Esophagus (tissue), 2 donors: ENCODE measurements around the gene MYT1. TPM values are rescaled to one million over a fixed set of nuclear protein-coding genes. Genes with fewer than 3 reads are reported as not detected.

ENCODE experiments used
- H3K27ac ChIP-seq, 2 donors: one replicate each; pipeline ENCODE4 v1.5.1; 2013; ENCODE audit warnings: low read depth in 2 of 2, mild to moderate bottlenecking in 2 of 2, inconsistent platforms in 1 of 2, low read length in 1 of 2, moderate library complexity in 1 of 2
- H3K27me3 ChIP-seq, 2 donors: one replicate each; pipeline ENCODE4 v1.6.1; 2013; ENCODE audit warnings: low read length in 2 of 2, control low read depth in 1 of 2, mild to moderate bottlenecking in 1 of 2; ENCODE audit not compliant: insufficient read depth in 2 of 2, control insufficient read depth in 1 of 2
- H3K36me3 ChIP-seq, 2 donors: one replicate each; pipeline ENCODE4 v1.6.1; 2013; ENCODE audit warnings: low read length in 1 of 2; ENCODE audit not compliant: control insufficient read depth in 2 of 2, insufficient read depth in 2 of 2
- H3K4me1 ChIP-seq, 2 donors: one replicate each; pipeline ENCODE4 v1.6.1; 2013; ENCODE audit warnings: low read length in 1 of 2; ENCODE audit not compliant: control insufficient read depth in 2 of 2, insufficient read depth in 2 of 2
- H3K4me3 ChIP-seq, 2 donors: one replicate each; pipeline ENCODE4 v1.5.1; 2013; ENCODE audit warnings: low read length in 2 of 2, mild to moderate bottlenecking in 2 of 2, low read depth in 1 of 2, moderate library complexity in 1 of 2
- H3K9me3 ChIP-seq, 2 donors: one replicate each; pipeline ENCODE4 v1.6.1; 2013; ENCODE audit warnings: mild to moderate bottlenecking in 2 of 2, low read depth in 1 of 2, low read length in 1 of 2, moderate library complexity in 1 of 2; ENCODE audit not compliant: control insufficient read depth in 2 of 2, insufficient read depth in 1 of 2
- WGBS, 2 donors: extraction: QIAGEN DNeasy Blood & Tissue Kit; methylation state at CpG; one replicate each; pipeline ENCODE4 v1.1.7; 2013; 5-methylcytosine and 5-hydroxymethylcytosine counted together
- polyA plus RNA-seq, 2 donors: library from polyadenylated mRNA; stranded (reverse); fragments of 200-250 nt; gene quantifications; one replicate each; pipeline ENCODE4 v1.2.3, GENCODE V29; 2013
- donor health status: healthy with polysubstance abuse.
- donor health status: Bipolar disorder and iron deficiency.

MYT1 gene
- polyA plus RNA-seq, 2 donors, result not detected

DNA sequence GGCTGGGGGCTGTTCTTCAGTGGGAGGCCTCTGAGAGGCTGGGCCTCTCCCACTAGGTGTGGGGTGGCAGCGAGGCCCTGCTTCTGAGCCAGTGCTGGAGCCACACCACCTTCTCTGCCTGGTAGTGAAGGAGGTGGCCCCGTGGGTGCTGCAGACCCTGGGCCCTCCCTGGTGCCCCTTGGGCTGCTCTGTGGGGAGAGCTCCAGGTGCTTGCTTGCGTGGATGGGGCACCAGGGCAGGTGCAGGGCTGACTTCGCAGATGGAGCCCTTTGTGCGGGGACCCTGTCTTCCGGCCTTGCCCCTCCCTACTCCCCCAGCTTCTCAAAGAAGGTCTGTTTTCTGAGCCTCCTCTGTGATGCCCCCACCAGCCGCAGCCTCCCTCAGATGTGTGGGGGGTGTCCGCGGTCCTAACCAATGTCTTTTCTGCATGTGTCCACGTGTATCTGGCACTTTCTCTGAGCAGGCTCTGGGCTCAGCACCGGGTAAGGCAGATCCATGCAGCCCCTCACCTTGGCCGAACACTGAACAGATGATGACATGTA is 17.2 kb upstream of the MYT1 start:
- H3K27me3 ChIP-seq, result no peaks in the 10 kb centered on the region
- no peak overlapping the region for H3K27ac ChIP-seq
- H3K36me3 ChIP-seq, result no peaks in the 10 kb centered on the region
- H3K4me1 ChIP-seq, result peaks cover 0 to 3% of the 10 kb centered on the region in 2 donors
- H3K4me3 ChIP-seq, result no peak overlapping the region
- 79 to 89% methylated on average over 11 to 12 of the region's 12 CpGs for WGBS, 2 donors
- peaks cover 5 to 25% of the 10 kb centered on the region in 2 donors for H3K9me3 ChIP-seq

DNA sequence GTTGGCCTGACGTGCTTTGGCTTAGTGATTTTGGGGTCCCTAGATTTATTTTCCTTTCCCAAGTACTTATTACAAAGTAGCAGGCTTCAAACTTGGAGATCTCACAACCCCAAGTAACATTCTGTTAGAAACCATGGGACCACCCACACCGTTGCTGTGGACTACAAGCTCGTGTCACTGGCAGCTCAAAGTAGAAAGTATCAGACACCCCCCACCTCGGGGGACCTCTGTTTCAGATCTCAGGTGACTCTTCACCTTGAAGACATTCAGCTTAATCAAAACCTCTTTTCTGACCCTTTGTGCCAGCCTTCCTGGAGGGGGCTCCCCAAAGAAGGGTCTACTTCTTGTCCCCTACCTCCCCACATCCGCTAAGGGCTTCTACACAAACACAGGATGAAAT is 15.7 kb upstream of the MYT1 start:
- H3K36me3 ChIP-seq, result no peaks in the 10 kb centered on the region
- H3K4me3 ChIP-seq, result no peak overlapping the region
- H3K27me3 ChIP-seq, result no peaks in the 10 kb centered on the region
- 75 to 76% methylated on average over 5 of the region's 5 CpGs for WGBS, 2 donors
- peaks cover 5 to 25% of the 10 kb centered on the region in 2 donors for H3K9me3 ChIP-seq
- H3K4me1 ChIP-seq, result peaks cover 0 to 8% of the 10 kb centered on the region in 2 donors
- H3K27ac ChIP-seq, result no peak overlapping the region

DNA sequence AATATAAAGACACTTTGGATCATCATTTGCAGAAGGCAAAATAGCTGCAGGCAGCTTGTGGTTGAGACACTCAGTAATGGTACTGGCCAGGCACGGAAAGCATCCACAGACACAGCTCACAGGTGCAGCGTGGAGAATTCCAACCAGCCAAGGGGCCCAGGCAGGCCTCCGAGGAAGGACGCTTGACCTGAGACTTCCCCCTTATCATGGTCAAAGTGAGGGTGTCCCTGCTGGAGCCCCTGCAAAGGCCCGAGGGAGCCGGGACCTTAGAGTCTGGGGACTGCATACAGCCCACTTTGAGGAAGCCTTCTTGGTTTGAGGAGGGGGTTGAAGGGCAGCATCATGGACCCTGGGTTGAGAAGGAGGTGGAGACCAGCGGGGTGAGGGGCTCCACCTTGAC is 15.1 kb upstream of the MYT1 start:
- 85 to 91% methylated on average over 7 of the region's 7 CpGs for WGBS, 2 donors
- no peaks in the 10 kb centered on the region for H3K27me3 ChIP-seq
- peaks cover 5 to 25% of the 10 kb centered on the region in 2 donors for H3K9me3 ChIP-seq
- no peak overlapping the region for H3K4me3 ChIP-seq
- no peaks in the 10 kb centered on the region for H3K36me3 ChIP-seq
- H3K27ac ChIP-seq, result no peak overlapping the region
- peaks cover 0 to 8% of the 10 kb centered on the region in 2 donors for H3K4me1 ChIP-seq

DNA sequence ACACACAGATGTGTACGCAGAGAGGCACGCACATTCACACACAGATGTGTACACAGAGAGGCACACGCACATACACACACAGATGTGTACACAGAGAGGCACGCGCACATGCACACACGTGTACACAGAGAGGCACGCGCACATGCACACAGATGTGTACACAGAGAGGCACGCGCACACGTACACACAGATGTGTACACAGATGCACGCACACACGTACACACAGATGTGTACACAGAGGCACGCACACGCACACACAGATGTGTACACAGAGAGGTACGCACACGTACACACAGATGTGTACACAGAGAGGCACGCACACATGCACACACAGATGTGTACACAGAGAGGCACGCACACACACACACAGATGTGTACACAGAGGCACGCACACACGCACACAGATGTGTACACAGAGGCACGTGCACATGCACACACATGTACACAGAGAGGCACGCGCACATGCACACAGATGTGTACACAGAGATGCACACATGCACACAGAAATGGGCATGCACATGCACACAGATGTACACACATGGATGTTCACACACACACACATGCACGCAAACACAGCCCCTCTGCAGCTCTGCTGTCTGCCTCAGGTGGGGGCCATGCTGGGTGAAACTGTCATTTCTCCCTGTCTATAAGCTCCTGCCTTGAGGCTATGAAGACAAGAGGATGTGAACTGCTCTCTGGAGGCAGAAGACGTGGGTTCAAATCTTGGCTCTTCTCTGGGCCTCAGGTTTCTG is 14.3 kb upstream of the MYT1 start:
- peaks cover 5 to 19% of the 10 kb centered on the region in 2 donors for H3K9me3 ChIP-seq
- H3K36me3 ChIP-seq, result no peaks in the 10 kb centered on the region
- no peaks in the 10 kb centered on the region for H3K27me3 ChIP-seq
- H3K4me3 ChIP-seq, result no peak overlapping the region
- no peak overlapping the region for H3K27ac ChIP-seq
- H3K4me1 ChIP-seq, result peaks cover 0 to 8% of the 10 kb centered on the region in 2 donors
- WGBS, 2 donors, result 89 to 94% methylated on average over 26 of the region's 26 CpGs

DNA sequence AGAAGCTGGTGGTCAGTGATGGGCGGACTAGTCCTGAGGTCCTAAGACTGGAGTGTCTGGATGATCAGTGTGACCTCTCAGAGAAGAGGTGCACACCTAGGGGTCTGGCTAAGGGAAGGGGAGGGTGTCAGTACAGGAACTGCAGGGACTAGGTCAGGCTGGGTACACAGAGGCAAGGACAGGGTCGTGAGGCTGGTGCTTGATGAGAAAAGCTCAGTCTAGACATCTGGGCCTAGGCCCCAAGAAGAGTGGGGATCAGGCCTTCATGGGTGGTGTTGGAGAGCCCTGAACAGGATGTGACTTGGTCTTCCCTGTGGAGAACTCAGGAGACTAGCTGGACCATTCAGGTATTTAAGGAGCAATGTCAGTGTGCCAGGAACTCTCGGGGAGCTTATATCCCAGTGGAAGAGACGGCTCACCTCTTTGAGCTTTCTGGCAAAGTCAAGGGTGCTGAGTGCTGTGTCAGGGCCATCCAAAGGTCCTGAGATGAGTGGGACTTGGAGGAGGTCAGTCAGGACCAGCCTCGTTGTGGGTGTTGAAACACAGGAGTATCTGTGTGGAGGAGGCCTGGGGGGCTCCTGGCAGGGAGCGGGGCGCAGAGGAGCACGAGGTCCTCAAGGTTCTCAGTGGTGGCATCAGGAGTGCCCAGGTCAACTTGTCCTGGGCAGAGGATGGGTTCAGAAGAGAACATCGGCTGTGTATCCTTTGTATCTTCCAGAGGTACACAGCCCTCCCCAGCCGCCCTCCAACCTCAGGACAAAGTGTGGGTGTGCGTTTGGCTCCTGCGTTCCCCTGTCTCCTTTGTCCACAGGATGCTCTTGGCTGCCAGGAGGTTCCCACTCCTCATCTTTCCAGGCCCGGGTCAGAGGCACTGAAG is 13.3 kb upstream of the MYT1 start:
- Histone ChIP-seq H3K4me1 (peaks cover 0 to 8% of the 10 kb centered on the region in 2 donors), H3K27ac (no peak overlapping the region), H3K4me3 (no peak overlapping the region), H3K36me3 (no peaks in the 10 kb centered on the region), H3K27me3 (no peaks in the 10 kb centered on the region), H3K9me3 (peaks cover 0 to 9% of the 10 kb centered on the region in 2 donors)
- WGBS, 2 donors, result 72 to 73% methylated on average over 13 of the region's 13 CpGs

DNA sequence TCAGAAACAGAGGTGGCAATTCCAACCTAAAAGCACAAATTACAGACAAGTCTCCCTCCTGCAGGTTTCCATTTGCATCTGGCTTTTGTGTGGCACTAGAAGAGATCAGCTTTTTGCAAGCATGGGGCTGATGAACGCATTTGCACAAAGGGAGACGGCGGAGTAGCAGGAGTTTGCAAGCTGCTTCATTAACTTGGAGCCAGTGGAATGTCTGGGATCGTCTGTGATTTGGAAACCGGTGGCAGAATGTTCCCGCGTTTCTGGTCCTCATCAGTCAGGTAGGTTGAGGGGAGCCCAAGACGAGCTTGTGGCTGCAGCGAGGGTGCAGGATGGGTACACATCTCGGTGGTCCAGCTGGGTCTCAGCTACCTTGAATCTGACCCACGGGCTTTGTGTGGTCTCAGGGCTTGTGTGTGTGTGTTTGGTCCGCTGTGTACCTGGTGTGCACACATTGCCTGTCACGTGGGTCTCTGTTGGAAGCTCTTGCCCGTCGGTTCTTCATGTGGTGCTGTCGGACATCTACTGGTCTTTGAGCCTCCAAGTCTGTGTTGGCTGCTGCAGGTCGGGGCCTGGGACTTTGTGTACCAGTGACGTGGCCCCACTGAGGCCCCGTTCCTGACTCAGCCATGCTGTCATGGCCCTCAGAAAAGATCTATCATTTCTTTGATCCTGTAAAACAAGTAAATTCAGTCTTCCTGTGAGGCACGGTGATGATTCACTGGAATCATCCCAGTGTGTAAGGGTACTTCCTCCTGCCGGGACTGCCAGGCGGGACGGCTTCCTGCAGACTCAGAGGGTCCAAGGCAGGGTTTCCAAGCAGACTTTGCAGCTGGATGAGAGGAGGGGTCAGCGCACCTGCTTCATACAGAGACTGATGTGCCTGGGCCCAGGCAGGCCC is 12.4 kb upstream of the MYT1 start:
- no peaks in the 10 kb centered on the region for H3K36me3 ChIP-seq
- no peak overlapping the region for H3K4me3 ChIP-seq
- peak overlapping the region in 1 of 2 donors; percentile 43 for H3K27ac ChIP-seq
- H3K4me1 ChIP-seq, result peaks cover 0 to 15% of the 10 kb centered on the region in 2 donors
- 59 to 68% methylated on average over 24 of the region's 24 CpGs for WGBS, 2 donors
- H3K9me3 ChIP-seq, result peaks cover 0 to 9% of the 10 kb centered on the region in 2 donors
- H3K27me3 ChIP-seq, result no peaks in the 10 kb centered on the region

DNA sequence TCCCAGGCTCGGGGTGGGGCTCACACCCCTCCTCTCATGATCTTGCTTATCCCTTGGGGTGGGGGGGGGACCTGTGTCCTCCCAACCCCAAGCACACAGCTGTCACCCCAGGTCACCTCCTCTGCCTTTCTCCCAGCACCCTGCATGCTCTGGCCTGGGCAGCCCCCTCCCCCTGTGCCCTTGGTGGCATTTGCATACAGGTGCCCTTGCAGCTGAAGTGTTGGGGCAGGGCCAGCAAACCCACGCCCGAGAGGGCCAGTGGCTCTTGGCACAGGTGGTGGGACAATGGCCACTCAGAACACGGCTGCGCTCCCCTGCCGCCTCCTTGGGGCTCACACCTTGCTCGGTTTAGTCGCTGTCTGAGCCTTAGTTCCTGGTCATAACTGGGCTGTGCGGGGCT is 11.3 kb upstream of the MYT1 start:
- 68 to 77% methylated on average over 9 of the region's 9 CpGs for WGBS, 2 donors
- Histone ChIP-seq H3K4me1 (peaks cover 0 to 18% of the 10 kb centered on the region in 2 donors), H3K4me3 (no peak overlapping the region)

DNA sequence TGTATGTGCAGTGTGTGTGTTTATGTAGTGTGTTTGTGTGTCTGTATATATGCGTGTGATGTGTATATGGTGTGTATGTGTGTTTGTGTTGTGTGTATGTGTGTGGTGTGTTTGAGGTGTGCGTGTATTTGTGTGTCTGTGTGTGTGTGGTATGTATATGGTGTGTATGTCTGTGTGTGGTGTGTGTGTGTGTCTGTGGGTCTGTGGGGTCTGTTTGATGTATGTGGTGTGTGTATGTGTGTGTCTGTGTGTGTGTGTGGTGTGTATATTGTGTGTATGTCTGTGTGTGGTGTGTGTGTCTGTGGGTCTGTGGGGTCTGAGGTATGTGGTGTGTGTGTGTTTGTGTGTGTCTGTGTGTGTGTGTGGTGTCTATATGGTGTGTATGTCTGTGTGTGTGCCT is 10.8 kb upstream of the MYT1 start:
- 69 to 87% methylated on average over 2 of the region's 2 CpGs for WGBS, 2 donors
- Histone ChIP-seq H3K9me3 (peaks cover 0 to 9% of the 10 kb centered on the region in 2 donors), H3K36me3 (no peaks in the 10 kb centered on the region), H3K4me3 (no peak overlapping the region), H3K27me3 (no peaks in the 10 kb centered on the region), H3K27ac (no peak overlapping the region), H3K4me1 (peaks cover 0 to 18% of the 10 kb centered on the region in 2 donors)

More for the DNA sequence above, 11.3 kb upstream of the MYT1 start:
- H3K36me3 ChIP-seq, result no peaks in the 10 kb centered on the region
- no peak overlapping the region for H3K27ac ChIP-seq
- peaks cover 0 to 9% of the 10 kb centered on the region in 2 donors for H3K9me3 ChIP-seq
- no peaks in the 10 kb centered on the region for H3K27me3 ChIP-seq
